K562 (cell line): ENCODE results near the gene PLEKHF1. TPM values are rescaled to one million over a fixed set of nuclear protein-coding genes. Genes with fewer than 3 reads are reported as not detected.

Experiments used
- CBFA2T3 ChIP-seq: fragments of 450-650 bp; IDR thresholded peaks from 2 replicates; pipeline ENCODE4 v1.6.1; 2017
- CC2D1A ChIP-seq: fragments of 450-650 bp; IDR thresholded peaks from 2 replicates; pipeline ENCODE4 v1.6.1; 2017; ENCODE audit warnings: mild to moderate bottlenecking
- ESRRA ChIP-seq: fragments of 450-650 bp; IDR thresholded peaks from 2 replicates; pipeline ENCODE4 v1.6.1; 2014; ENCODE audit warnings: low read depth, mild to moderate bottlenecking, moderate library complexity, borderline replicate concordance
- HDGF ChIP-seq: fragments of 450-650 bp; IDR thresholded peaks from 2 replicates; pipeline ENCODE4 v1.6.1; 2016
- HNRNPK ChIP-seq: fragments of 200-400 bp; formaldehyde crosslinking; IDR thresholded peaks from one replicate; pipeline ENCODE4 v1.6.1; 2018; ENCODE audit warnings: mild to moderate bottlenecking, low read depth, low read length; ENCODE audit not compliant: poor library complexity, severe bottlenecking
- MAFG ChIP-seq: fragments of 450-650 bp; conservative IDR thresholded peaks from 2 replicates; pipeline ENCODE4 v1.6.1; 2016; ENCODE audit warnings: missing genetic modification characterization, missing compliant biosample characterization
- MAZ ChIP-seq, 2 experiments: fragments of 450-650 bp in 1 of 2; sonication (generic) in 1 of 2; formaldehyde crosslinking; IDR thresholded peaks in 1 of 2; conservative IDR thresholded peaks in 1 of 2; 2 replicates each; pipeline versions ENCODE4 v1.4.0 to v1.5.0; 2020; ENCODE audit warnings: mild to moderate bottlenecking in 1 of 2, missing genetic modification reagents in 1 of 2
- NFYB ChIP-seq: IDR thresholded peaks from 2 replicates; pipeline ENCODE4 v1.6.1; 2011; ENCODE audit warnings: mild to moderate bottlenecking, moderate library complexity; ENCODE audit not compliant: insufficient read length; ENCODE audit errors: extremely low read depth
- PHF21A ChIP-seq: fragments of 450-650 bp; IDR thresholded peaks from 2 replicates; pipeline ENCODE4 v1.6.1; 2017; ENCODE audit warnings: low read depth, borderline replicate concordance
- POLR2A ChIP-seq: fragments of 450-650 bp; conservative IDR thresholded peaks from 2 replicates; pipeline ENCODE4 v1.6.1; 2016
- POLR2AphosphoS2 ChIP-seq: IDR thresholded peaks from 2 replicates; pipeline ENCODE4 v1.6.1; 2012; ENCODE audit warnings: low read length, improper control_type of control experiment
- PYGO2 ChIP-seq: fragments of 450-650 bp; IDR thresholded peaks from 2 replicates; pipeline ENCODE4 v1.6.1; 2016; ENCODE audit warnings: mild to moderate bottlenecking, missing genetic modification characterization, moderate library complexity, missing compliant biosample characterization
- RBFOX2 ChIP-seq: fragments of 200-400 bp; formaldehyde crosslinking; IDR thresholded peaks from 2 replicates; pipeline ENCODE4 v1.6.1; 2017; ENCODE audit warnings: low read depth, mild to moderate bottlenecking, low read length, moderate library complexity
- SFPQ ChIP-seq: fragments of 200-400 bp; formaldehyde crosslinking; IDR thresholded peaks from 2 replicates; pipeline ENCODE4 v1.6.1; 2017; ENCODE audit warnings: mild to moderate bottlenecking, low read depth, low read length, moderate library complexity
- SNAPC5 ChIP-seq: fragments of 250-450 bp; sonication (Bioruptor Pico); IDR thresholded peaks from 2 replicates; pipeline ENCODE4 v1.8.0; 2021; ENCODE audit warnings: moderate library complexity, mild to moderate bottlenecking, inconsistent platforms
- SOX6 ChIP-seq: fragments of 450-650 bp; IDR thresholded peaks from 2 replicates; pipeline ENCODE4 v1.6.1; 2014; ENCODE audit warnings: mild to moderate bottlenecking
- TAF9B ChIP-seq: fragments of 450-650 bp; IDR thresholded peaks from 2 replicates; pipeline ENCODE4 v1.6.1; 2018; ENCODE audit warnings: mild to moderate bottlenecking; ENCODE audit not compliant: partially characterized antibody
- ZBTB17 ChIP-seq: fragments of 450-650 bp; formaldehyde crosslinking; IDR thresholded peaks from 2 replicates; pipeline ENCODE4 v1.4.0; 2020; ENCODE audit warnings: mild to moderate bottlenecking
- ZKSCAN8 ChIP-seq: fragments of 200-800 bp; sonication (Bioruptor generic); IDR thresholded peaks from 2 replicates; pipeline ENCODE4 v1.6.1; 2016; ENCODE audit warnings: missing genetic modification characterization, missing compliant biosample characterization
- ZNF431 ChIP-seq: sonication (generic); formaldehyde crosslinking; IDR thresholded peaks from 2 replicates; pipeline ENCODE4 v1.8.0; 2022; ENCODE audit warnings: mild to moderate bottlenecking, missing genetic modification reagents
- polyA plus RNA-seq, 8 experiments: library from polyadenylated mRNA; depleted of rRNA in 4 of 8; stranded (reverse) in 5 of 8; unstranded in 3 of 8; fragments of >200 nt; fragmentation: Nextera tagmentation in 2 of 8; fragmentation: Illumina TruSeq in 1 of 8; extraction: Ambion mirVana in 2 of 8; extraction: Trizol in 1 of 8; gene quantifications; 2 replicates each; pipeline versions ENCODE4 v1.2.1 to v1.2.3, GENCODE V29; 2011 to 2014; ENCODE audit warnings: inconsistent platforms in 1 of 8, missing spikeins in 1 of 8
- total RNA-seq, 7 experiments: library from RNA; depleted of rRNA in 6 of 7; stranded (reverse); fragments of >200 nt in 6 of 7; fragmentation: Illumina TruSeq in 2 of 7; extraction: Trizol in 2 of 7; gene quantifications; 2 replicates each; pipeline versions ENCODE4 v1.2.1 to v1.2.3, GENCODE V29; 2011 to 2021; ENCODE audit warnings: low replicate concordance in 1 of 7
- TF ChIP-seq, protein P1 (sequence below): IDR thresholded peaks from 2 replicates; pipeline ENCODE4 v1.6.1; 2012; ENCODE audit warnings: low read depth, low read length, improper control_type of control experiment, borderline replicate concordance
- TF ChIP-seq, protein P2 (sequence below): sonication (generic); formaldehyde crosslinking; IDR thresholded peaks from 2 replicates; pipeline ENCODE4 v1.8.1; 2023; ENCODE audit warnings: missing genetic modification reagents, mild to moderate bottlenecking, borderline replicate concordance

PLEKHF1 gene
- total and polyA plus RNA-seq, 9 of the 15 experiments (the other 6 are each of a cell fraction or from before 2014, with no cell fraction given) = 0.07 to 13.4 (median 3.9) TPM; not detected in 1

GRCh38 chr19:29665215-29665825, at the start of gene PLEKHF1 (continued):
- TF ChIP-seq CBFA2T3 (no peak), RBFOX2 (peak; percentile 86), NFYB (no peak), SFPQ (no peak), SNAPC5 (CRISPR knock-in tag) (no peak), PYGO2 (tag) (no peak), ZBTB17 (CRISPR knock-in tag) (no peak), ZNF431 (no peak), POLR2AphosphoS2 (no peak), HNRNPK (peak; percentile 11), POLR2A (peak; percentile 71), CC2D1A (no peak), SOX6 (no peak), ZKSCAN8 (CRISPR knock-in tag) (no peak), PHF21A (no peak), MAFG (tag) (no peak), ESRRA (peak; percentile 23; the same call in 1 of the 2 replicates), HDGF (no peak), MAZ (CRISPR knock-in tag; conservative IDR thresholded peaks at IDR 0.05 in 1 of 2, IDR thresholded peaks at IDR 0.05 in 1 of 2) (peak; percentile 75 to 80), TAF9B (no peak)
- TF ChIP-seq, protein P1, sequence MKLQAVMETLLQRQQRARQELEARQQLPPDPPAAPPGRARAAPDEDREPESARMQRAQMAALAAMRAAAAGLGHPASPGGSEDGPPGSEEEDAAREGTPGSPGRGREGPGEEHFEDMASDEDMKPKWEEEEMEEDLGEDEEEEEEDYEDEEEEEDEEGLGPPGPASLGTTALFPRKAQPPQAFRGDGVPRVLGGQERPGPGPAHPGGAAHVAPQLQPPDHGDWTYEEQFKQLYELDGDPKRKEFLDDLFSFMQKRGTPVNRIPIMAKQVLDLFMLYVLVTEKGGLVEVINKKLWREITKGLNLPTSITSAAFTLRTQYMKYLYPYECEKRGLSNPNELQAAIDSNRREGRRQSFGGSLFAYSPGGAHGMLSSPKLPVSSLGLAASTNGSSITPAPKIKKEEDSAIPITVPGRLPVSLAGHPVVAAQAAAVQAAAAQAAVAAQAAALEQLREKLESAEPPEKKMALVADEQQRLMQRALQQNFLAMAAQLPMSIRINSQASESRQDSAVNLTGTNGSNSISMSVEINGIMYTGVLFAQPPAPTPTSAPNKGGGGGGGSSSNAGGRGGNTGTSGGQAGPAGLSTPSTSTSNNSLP = no peak
- TF ChIP-seq, protein P2, sequence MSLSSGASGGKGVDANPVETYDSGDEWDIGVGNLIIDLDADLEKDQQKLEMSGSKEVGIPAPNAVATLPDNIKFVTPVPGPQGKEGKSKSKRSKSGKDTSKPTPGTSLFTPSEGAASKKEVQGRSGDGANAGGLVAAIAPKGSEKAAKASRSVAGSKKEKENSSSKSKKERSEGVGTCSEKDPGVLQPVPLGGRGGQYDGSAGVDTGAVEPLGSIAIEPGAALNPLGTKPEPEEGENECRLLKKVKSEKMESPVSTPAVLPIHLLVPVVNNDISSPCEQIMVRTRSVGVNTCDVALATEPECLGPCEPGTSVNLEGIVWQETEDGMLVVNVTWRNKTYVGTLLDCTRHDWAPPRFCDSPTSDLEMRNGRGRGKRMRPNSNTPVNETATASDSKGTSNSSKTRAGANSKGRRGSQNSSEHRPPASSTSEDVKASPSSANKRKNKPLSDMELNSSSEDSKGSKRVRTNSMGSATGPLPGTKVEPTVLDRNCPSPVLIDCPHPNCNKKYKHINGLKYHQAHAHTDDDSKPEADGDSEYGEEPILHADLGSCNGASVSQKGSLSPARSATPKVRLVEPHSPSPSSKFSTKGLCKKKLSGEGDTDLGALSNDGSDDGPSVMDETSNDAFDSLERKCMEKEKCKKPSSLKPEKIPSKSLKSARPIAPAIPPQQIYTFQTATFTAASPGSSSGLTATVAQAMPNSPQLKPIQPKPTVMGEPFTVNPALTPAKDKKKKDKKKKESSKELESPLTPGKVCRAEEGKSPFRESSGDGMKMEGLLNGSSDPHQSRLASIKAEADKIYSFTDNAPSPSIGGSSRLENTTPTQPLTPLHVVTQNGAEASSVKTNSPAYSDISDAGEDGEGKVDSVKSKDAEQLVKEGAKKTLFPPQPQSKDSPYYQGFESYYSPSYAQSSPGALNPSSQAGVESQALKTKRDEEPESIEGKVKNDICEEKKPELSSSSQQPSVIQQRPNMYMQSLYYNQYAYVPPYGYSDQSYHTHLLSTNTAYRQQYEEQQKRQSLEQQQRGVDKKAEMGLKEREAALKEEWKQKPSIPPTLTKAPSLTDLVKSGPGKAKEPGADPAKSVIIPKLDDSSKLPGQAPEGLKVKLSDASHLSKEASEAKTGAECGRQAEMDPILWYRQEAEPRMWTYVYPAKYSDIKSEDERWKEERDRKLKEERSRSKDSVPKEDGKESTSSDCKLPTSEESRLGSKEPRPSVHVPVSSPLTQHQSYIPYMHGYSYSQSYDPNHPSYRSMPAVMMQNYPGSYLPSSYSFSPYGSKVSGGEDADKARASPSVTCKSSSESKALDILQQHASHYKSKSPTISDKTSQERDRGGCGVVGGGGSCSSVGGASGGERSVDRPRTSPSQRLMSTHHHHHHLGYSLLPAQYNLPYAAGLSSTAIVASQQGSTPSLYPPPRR (CRISPR knock-in tag) = no peak
